Kidney glomerular epithelial cell (primary cell): Measurements from ENCODE around the gene RFFL.
"Not testable (repeated sequence)": the region's sequence is repeated elsewhere in the genome, so short reads cannot be mapped to it uniquely, and the experiment has no call there.

Experiments used
- DNase-seq: peaks from one replicate; lab custom pipeline; 2025; lab: John Stamatoyannopoulos, UW

RFFL gene

DNA sequence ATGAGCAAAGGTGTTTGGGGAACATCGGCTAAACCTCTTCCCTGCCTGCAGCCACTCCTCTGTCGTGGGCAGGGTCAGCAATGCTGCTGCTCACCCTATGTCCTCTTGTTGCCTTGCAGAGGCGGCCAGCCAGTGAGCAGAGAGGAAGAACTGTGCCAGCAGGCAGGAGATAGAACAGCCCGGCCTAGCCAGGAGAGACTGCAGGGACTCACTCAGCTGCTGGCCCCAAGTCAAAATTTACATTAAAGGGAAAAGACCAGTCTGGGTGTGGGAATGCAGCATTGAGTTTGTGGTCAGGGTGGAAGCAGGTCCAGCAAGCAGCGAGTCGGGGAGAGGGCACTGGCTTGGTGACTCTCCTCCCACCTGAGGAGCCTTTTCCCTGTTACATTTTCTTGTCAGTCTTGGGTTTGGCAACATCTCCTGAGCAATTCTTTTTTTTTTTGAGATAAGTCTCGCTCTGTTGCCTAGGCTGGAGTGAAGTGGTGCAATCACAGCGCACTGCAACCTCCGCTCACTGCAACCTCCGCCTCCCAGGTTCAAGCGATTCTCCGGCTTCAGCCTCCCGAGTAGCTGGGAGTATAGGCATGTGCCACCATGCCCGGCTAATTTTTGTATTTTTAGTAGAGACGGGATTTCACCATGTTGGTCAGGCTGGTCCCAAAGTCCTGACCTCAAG lies 60.5 kb downstream of the RFFL start:
- DNase-seq, result no peak

DNA sequence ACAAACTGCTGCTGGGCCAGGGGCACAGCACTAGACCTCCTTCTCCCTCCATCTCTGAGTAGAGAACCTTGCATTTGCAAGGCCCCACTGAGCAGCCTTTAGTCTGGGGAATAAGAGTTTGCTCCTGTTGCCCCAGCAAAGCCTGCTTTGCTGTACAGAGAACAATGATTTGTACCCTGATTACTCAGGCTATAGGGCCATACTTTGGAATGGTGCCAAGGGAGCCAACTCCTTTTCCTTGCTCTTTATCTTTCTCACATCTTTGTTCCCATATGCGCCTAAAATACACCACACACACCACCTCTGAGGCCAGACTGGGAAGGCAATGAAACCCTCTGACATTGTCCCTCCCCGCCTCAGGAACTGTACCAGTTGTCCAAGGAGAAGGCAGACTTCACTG lies 62.0 kb downstream of the RFFL start:
- no peak for DNase-seq

DNA sequence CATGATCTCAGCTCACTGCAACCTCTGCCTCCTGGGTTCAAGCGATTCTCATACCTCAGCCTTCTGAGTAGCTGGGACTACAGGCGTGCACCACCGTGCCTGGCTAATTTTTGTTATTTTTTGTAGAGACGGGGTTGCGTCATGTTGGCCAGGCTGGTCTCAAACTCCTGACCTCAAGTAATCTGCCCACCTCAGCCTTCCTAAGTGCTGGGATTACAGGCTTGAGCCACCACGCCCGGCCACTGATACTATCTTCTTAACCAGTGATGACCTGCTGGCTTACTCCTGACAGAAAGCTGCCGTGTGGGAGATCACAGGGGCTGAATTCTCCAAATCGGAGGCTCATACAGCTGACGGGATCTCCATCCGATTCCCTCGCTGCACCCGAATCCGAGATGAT lies 62.5 kb downstream of the RFFL start:
- not testable (repeated sequence) for DNase-seq

DNA sequence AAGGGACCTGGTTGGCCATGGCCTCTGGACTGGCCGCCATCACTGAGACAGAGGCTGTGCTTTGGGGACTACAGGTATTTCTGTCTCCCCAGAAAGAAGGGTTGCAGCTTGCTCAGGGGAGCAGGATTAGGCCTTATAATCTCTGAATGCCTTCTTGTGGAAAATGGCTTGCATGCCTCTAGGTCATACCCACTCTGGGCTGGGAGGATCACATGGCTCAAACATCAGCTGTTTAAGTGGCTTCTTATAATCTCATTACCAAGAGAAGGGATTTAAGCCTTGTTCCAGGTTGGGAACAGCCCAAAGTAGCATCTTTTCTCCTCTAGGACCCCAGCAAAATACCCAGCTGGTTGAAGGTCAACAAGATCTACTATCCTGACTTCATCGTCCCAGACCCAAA lies 64.1 kb downstream of the RFFL start:
- DNase-seq, result no peak

DNA sequence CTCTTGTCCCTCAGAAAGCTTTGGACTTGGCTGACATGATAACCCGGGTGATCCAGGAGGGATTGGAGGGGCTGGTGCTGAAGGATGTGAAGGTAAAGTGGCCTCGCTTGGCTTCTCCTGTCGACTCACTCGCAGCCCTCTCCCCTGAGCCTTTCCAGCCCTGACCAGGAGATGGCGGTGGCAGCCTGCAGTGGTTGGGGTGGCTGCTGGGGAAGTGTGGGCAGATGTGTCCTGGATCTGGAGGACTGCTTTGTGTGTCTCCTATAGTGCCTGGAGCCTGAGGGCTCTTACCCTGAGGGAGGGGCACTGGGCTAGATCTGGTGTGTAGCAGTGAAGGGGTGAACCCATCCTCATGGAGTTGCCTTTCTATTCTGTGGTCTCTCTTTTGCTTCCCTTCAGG lies 65.3 kb downstream of the RFFL start:
- DNase-seq, result peak; percentile 52

DNA sequence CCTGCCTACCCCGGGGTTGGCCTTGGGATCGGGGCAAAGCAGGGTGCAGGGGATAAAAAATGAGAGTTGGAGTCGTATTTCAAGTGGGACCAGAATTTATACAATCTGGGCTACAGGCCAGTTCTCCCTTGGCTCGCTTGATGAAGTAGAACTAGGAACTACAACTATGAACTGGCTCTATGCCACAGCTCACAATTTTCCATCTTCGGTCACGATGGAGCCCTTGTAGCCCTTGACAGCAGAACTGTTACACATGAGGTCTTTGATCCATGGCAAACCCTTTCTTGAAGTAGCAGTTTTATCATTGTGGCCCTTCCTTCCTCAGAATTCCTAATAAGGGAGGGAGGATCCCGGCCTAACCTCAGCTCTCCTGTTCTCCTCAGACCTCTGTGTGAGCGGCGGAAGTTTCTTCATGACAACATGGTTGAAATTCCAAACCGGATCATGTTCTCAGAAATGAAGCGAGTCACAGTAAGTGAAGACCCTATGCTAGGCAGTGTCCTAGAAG lies 66.1 kb downstream of the RFFL start:
- peak; percentile 51 for DNase-seq

DNA sequence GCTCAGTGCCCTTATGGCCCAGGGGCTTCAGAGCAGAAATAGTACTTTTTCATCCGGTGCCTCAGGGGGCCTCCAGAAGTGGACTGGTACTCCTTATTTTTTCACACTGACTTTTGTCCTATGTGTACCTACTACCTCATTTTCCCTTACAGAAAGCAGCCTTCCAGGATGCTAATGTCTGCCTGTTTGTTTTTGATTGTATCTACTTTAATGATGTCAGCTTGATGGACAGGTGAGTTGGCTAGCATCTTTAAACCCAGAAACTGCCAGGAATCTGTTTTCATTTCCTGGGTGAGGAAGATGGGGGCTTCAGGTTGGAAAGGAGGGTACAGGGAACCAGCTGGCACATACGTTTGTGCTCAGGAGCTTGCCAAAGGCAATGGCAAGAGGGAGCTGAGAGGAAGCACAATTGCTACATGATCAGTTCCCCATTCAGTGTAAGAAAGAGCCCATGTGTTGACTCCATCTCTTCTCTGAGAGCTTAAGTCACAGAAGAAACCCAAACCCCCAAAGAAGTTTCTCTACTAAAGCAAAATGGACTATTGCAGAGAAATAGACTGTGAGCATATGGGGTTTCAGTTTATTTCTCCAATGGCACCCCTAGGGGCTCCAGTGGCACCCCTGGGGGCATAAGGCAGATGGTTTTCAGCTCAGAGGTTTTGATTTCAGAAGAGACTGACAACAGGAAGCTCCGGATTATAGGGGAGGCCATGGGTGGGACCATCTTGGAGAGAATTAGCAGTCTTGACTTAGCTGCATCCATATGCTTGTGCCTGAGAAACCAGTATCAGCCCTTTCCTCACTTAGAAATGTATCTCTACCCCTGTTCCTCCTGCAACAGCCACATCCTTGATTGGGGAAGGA lies 66.9 kb downstream of the RFFL start:
- DNase-seq, result no peak

DNA sequence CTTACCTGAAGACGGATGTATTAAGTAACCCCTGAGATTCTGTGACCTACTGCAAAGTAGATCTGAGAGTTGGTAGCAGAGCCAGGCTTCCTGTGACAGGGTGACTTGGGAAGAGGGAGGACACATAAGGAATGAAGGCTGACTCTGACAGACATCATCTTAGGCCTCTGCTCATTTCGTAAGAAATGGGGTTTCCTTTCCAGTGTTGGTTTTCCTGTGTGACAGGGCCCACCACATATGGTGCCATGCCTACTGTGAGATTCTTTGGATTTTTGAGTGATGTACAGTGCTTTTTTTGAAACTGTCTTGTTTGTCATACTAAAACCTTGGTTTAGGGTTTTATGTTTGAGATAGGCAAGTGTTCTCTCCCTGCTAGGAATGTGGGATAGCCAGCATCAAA lies 70.5 kb downstream of the RFFL start:
- DNase-seq, result no peak

DNA sequence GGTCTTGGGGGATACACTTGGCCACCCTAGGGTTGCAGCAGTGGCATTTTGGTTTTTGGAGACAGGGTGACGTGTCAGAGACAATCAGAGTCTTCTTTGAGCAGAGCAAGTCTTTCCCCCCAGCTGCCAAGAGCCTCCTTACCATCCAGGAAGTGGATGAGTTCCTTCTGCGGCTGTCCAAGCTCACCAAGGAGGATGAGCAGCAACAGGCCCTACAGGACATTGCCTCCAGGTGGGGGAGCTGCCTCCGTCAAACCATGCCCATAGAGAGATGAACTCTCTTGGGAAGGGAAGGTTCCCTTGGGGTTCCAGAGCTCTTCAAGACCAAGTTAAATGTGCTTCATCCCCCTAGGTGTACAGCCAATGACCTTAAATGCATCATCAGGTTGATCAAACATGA lies 71.9 kb downstream of the RFFL start:
- DNase-seq, result no peak

DNA sequence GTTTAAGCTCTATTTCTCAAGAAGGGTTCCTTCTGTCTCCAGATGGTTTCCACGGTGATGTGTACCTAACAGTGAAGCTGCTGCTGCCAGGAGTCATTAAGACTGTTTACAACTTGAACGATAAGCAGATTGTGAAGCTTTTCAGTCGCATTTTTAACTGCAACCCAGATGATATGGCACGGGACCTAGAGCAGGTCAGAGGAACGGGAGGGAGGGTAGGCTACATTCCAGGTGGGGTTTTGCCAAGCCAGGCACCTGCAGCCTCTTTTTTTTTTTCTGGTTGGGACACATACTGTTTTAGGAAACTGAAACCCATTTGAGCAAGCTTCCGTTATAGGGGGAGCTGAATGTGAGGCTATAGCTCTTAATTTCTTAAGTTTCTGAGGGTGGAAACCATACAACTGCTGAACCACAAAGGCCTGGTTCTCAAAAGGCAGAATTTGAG lies 72.6 kb downstream of the RFFL start:
- no peak for DNase-seq

DNA sequence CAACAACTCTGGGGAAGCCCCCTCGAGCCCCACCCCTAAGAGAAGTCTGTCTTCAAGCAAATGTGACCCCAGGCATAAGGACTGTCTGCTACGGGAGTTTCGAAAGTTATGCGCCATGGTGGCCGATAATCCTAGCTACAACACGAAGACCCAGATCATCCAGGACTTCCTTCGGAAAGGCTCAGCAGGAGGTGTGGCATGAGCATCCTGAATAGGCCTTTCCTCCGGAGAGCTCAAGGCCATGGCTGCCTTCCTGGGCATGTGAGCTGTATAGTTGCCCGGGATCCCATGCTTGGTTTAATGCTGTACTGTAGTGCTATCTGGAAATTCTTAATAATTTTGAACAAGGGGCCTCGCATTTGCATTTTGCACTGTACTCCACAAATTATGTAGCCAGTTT lies 74.0 kb downstream of the RFFL start:
- no peak for DNase-seq

DNA sequence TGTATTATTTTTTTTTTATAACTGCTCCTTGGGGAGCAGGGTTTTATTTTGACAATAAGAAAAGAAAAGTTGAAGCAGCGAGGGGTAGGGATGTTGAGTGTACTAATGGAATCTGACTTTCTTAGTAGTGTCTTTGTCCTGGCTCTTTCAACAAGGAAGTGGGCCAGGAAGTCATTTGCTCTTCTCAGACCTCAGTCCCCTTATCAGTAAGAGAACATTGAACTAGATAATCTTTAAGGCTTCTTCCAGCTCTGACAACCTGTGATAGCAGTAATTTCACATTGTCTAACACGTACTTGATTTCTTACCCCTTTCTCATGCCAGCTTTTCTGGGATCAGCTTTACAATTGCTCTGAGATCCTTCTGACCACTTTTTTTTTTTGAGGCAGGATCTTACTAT lies 74.9 kb downstream of the RFFL start:
- DNase-seq, result no peak

DNA sequence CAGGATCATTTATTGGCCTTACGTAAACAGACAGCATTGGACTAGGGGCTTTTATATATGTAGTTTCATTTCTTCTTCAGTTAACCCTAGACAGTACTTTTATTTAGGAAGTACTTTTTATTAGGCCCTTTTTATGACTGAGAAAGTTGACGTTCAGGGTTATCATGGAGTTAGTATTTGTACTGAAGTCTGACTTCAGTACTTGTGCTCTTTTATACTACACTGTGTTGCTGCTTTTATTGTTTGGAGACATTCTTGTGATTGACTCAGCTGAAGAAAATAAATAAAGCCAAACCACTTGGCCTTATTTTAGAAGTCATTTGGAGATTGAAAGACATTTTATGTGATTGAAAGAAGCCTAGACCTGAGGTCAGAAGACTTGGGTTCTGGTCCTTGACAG lies 76.3 kb downstream of the RFFL start:
- no peak for DNase-seq

DNA sequence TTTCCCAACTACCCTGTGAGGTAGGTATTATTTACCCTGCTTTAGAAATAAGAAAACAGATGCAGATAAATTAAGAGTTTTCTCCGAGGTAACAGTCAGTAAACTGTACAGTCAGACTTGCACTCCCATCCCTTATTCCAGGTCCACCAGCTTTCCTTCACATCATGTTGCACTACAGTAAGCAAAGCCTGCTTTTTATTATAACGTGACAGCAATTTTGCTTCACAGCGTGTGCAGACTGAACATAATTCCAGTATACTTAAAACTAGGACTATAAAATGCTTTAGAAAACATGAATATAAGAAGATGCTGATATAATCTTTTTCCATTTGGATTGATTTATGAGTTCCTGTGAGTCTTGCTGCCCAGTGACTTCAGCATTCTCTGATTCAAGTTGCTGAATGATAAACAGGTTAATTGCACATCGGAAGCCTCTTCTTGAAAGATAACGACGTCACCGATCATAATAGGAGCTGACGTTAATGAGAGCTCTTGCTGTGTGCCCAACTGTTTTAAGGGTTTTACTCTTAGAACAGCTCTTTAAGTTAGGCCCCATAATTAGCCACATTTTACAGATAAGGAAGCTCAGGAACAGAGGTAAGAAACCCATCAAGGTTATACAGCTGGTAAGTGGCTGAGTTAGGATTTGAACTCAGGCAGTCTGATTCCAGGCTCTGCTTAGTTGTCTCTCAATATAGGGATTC lies 81.8 kb downstream of the RFFL start:
- peak; percentile 48 for DNase-seq

DNA sequence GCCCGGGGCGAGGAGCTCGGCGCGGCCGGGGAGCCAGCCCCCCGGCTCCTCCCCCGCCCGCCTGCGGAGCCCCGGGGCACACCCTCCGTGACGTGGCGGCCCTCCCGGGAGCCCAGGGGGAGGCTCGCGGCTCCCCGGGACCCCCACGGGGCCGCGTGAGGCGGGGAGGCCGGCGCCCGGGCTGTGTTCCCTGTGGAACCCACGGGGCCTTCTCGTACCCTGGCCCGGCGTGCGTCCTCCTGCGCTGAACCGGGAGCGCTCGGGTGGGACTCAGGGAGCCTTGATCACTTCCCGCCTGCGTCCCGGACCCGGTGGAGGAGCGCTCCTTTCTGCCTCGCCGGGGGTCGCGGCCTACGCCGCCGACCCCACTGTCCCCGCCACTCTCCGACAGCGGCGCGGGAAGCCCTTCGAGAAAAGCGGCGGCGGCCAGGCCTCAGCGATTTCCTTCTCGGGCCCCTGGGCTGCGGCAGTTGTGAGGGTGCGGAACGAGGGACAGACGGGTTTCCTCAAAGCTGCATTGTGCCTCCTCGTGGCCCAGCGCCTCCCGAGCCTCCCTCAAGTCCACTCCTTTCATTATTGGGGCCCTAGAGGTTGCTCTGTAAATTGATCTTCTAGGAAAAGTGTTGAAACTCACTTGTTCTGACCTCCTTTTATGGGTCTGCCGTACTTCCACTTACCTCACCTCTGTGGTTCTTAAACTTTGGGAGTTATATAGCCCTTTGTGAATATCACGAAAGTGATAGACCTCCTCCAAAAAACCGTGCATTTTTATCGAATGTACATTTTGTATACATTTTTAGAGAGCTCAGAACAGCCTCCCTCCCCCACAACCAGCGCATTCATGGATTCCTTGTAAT lies 82.6 kb downstream of the RFFL start:
- peak; percentile 40 for DNase-seq

DNA sequence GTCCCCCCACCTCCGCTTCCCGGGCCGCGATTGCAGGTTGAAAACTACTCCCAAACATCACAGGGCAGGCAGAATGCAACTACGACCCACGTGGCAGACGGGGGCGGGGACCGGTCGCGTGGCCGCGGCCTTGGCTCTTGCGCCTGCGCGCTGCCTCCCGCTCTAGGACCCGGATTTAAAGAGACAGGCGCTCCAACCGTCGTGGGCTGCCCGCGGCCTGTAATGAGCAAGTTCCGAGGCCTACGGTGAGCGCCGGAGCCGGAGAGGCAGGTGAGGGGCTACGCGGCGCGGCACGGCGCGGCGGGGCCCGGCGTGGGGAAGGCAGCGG lies 83.2 kb downstream of the RFFL start, which contains the start of gene LIG3:
Gene LIG3 (plus strand): TSS at position 160 of the 328 bp plus-strand sequence. CDS start 2,494 bp downstream, outside the sequence.
- DNase-seq, result peak; percentile 89

DNA sequence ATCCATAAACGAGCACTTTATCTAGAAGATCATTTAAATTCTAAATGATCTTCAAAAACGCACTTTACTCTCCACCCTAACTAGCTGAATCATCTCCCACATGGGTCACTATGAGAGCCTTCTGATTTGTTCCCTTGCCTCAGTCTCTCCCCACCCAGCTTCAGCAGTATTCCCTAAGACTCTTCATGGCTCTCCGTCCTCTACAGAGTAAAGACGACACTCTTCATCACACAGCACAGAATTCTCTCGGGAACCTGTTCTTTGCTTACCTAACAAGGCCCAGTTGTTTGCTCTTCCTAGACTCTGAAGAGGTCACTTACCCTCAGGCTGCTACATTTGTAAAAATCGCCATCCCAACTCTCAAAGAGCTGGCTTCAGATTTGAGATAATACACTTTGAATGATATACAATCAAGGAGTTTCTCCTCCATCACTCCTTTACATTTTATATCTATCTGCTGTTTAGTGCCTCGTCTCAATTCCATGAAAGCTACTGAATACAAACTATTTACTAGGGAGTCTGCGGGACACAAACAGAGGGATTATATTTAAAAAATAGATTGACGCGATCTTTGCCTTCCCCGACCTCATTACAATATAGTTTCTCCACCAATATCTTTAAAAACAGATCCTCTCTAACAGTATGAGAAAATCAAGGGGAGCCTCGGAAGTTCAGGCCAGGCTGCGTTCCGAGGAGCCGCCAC lies 83.7 kb downstream of the RFFL start:
- no peak for DNase-seq

DNA sequence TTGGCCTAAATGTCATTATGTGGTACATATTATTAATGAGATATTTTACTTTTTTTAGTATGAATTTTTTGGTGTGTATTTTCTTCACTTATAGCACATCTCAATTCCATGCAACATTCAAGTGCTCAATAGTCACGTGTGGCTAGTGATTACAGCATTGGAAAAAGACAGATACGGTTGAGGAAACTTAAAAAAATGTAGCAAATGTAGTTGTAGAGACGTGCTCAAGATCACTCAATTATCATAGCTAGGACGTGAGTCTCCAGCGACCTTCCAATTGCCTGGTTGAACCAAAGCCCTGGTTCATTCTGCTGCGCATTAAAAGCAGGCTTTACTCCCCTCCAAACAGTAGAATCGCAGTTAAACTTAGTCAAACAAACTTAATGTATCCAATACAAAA lies 84.4 kb downstream of the RFFL start:
- no peak for DNase-seq

DNA sequence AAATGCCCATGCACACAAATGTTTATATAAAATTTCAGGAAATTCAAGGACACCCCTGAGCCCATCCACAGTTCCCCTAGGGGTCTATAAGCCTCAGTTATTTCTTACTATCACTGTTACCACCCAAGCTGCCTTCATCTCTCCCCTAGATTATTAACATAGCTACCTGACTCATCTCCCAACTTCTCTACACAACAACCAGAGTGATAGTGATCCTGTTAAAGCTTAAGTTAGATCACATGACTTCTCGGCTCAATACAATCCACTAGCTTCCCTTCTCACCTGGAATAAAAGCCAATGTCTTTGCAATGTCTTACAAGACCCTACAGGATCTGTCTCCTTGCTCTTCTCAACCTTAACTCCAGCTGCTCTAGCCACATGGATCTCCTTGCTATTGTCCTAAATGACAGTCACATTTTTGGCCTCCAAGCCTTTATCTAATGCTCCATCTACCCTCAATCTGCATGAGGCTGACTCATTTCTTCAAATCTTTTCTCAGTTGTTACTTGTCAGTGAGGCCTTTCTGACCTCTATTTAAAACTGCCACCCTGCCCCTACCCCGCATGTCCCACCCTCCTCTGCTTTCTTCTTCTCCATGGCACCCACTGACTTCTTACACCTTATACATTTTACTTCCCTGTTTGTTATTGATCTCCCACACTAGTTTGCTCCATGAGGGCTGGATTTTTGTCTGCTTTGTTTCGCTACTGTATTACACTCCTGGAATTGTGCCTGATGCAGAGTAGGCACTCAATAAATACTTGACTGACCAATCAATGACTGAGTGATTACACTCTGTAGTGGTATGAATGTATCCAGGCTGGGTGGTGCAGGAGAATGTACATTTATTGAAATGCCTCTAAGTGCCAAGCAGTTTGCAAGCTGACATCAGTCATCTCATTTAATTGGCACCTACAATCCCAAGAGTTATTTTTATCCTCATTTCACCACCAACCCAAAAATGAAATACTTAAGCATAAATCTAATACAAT lies 88.4 kb downstream of the RFFL start:
- DNase-seq, result no peak

DNA sequence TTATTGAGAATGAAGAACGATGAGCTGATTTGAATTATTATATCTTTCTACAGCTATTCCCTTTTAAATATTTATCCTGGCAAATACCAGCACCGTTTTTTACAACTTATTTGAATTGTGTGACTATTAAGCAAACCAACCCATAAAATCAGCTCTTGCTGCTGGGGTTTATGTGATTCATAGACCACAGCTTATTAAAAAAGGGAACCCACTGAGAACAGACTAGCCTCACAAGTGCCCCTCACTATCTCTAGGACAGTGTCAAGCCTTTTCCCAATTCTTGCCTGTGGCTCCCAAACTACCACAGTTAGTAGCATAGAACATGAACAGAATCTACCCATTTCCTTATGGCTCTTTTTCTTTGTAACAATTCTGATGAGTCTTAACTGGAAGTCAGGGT lies 89.3 kb downstream of the RFFL start:
- DNase-seq, result no peak
